ENCODE measurements around the gene NRCAM.

The NRCAM gene

GRCh38 chr7:108425714-108426275 lies 30.4 kb downstream of the NRCAM start:
- no peak for DNase-seq (ENCODE audit: low spot score)

GRCh38 chr7:108424013-108424412 lies 32.2 kb downstream of the NRCAM start:
- no peak for DNase-seq (ENCODE audit: low spot score)

- DNase-seq (ENCODE audit: low spot score) = no peak
Observed at GRCh38 chr7:108423089-108423989, 32.9 kb downstream of the NRCAM start.

- no peak for DNase-seq (ENCODE audit: low spot score)
Observed at GRCh38 chr7:108421720-108422331, 34.4 kb downstream of the NRCAM start.

GRCh38 chr7:108419961-108420908 lies 36.0 kb downstream of the NRCAM start:
- no peak for DNase-seq (ENCODE audit: low spot score)

GRCh38 chr7:108418946-108419345 lies 37.3 kb downstream of the NRCAM start:
- peak; percentile 57 for DNase-seq (ENCODE audit: low spot score)

- no peak for DNase-seq (ENCODE audit: low spot score)
Observed at GRCh38 chr7:108417926-108418325, 38.3 kb downstream of the NRCAM start.

- DNase-seq (ENCODE audit: low spot score) = no peak
Observed at GRCh38 chr7:108417144-108417543, 39.1 kb downstream of the NRCAM start.

- DNase-seq (ENCODE audit: low spot score) = peak; percentile 29
Observed at GRCh38 chr7:108415821-108416536, 40.3 kb downstream of the NRCAM start.

GRCh38 chr7:108415084-108415483 lies 41.2 kb downstream of the NRCAM start:
- DNase-seq (ENCODE audit: low spot score) = no peak

- DNase-seq (ENCODE audit: low spot score) = no peak
Observed at GRCh38 chr7:108413782-108414492, 42.3 kb downstream of the NRCAM start.

- no peak for DNase-seq (ENCODE audit: low spot score)
Observed at GRCh38 chr7:108413337-108413736, 42.9 kb downstream of the NRCAM start.

- no peak for DNase-seq (ENCODE audit: low spot score)
Observed at GRCh38 chr7:108409146-108409545, 47.1 kb downstream of the NRCAM start.

- DNase-seq (ENCODE audit: low spot score) = no peak
Observed at GRCh38 chr7:108408296-108408991, 47.8 kb downstream of the NRCAM start.

- DNase-seq (ENCODE audit: low spot score) = no peak
Observed at GRCh38 chr7:108407676-108408075, 48.6 kb downstream of the NRCAM start.

GRCh38 chr7:108406222-108406890 lies 49.9 kb downstream of the NRCAM start:
- no peak for DNase-seq (ENCODE audit: low spot score)

- DNase-seq (ENCODE audit: low spot score) = no peak
Observed at GRCh38 chr7:108404509-108405420, 51.5 kb downstream of the NRCAM start.

Measured in SK-N-DZ (cell line).